ENCODE measurements around the gene RHBG.

Gene RHBG

GRCh38 chr1:156376146-156376545 lies 7.1 kb downstream of the RHBG start:
- Histone ChIP-seq H3K27ac (ENCODE audit: low read depth, low read length) (no peak overlapping the region), H3K4me3 (ENCODE audit: low read depth, low read length) (no peak overlapping the region), H3K36me3 (ENCODE audit: control insufficient read depth, insufficient read depth, low read length) (no peaks in the 10 kb centered on the region), H3K27me3 (ENCODE audit: control insufficient read depth, insufficient read depth, low read length) (0 out of 2 replicates have a peak, but pooled peaks cover 4% of the 10 kb centered on the region), H3K4me1 (ENCODE audit: control insufficient read depth, insufficient read depth, low read length) (peaks cover 6% of the 10 kb centered on the region; the same call in 1 of the 2 replicates), H3K9ac (ENCODE audit: low read length) (no peak overlapping the region), H3K9me3 (ENCODE audit: control insufficient read depth, insufficient read depth, low read depth, low read length) (no peaks in the 10 kb centered on the region)

- Histone ChIP-seq H3K4me1 (ENCODE audit: control insufficient read depth, insufficient read depth, low read length) (peaks cover 6% of the 10 kb centered on the region; the same call in 1 of the 2 replicates), H3K9ac (ENCODE audit: low read length) (no peak overlapping the region), H3K9me3 (ENCODE audit: control insufficient read depth, insufficient read depth, low read depth, low read length) (no peaks in the 10 kb centered on the region), H3K4me3 (ENCODE audit: low read depth, low read length) (no peak overlapping the region), H3K36me3 (ENCODE audit: control insufficient read depth, insufficient read depth, low read length) (no peaks in the 10 kb centered on the region), H3K27me3 (ENCODE audit: control insufficient read depth, insufficient read depth, low read length) (no peaks in the 10 kb centered on the region), H3K27ac (ENCODE audit: low read depth, low read length) (no peak overlapping the region)
Measured at GRCh38 chr1:156376958-156377919, 8.2 kb downstream of the RHBG start.

- H3K36me3 ChIP-seq (ENCODE audit: control insufficient read depth, insufficient read depth, low read length): no peaks in the 10 kb centered on the region
- H3K4me1 ChIP-seq (ENCODE audit: control insufficient read depth, insufficient read depth, low read length): peaks cover 6% of the 10 kb centered on the region; the same call in 1 of the 2 replicates
- no peak overlapping the region for H3K9ac ChIP-seq (ENCODE audit: low read length)
Measured at GRCh38 chr1:156378557-156378956, 9.5 kb downstream of the RHBG start.

GRCh38 chr1:156379420-156380165 lies 10.6 kb downstream of the RHBG start:
- H3K27ac ChIP-seq (ENCODE audit: low read depth, low read length): no peak overlapping the region
- no peaks in the 10 kb centered on the region for H3K36me3 ChIP-seq (ENCODE audit: control insufficient read depth, insufficient read depth, low read length)
- no peaks in the 10 kb centered on the region for H3K9me3 ChIP-seq (ENCODE audit: control insufficient read depth, insufficient read depth, low read depth, low read length)
- H3K4me3 ChIP-seq (ENCODE audit: low read depth, low read length): no peak overlapping the region
- H3K9ac ChIP-seq (ENCODE audit: low read length): no peak overlapping the region
- H3K4me1 ChIP-seq (ENCODE audit: control insufficient read depth, insufficient read depth, low read length): peaks cover 6% of the 10 kb centered on the region; the same call in 1 of the 2 replicates
- no peaks in the 10 kb centered on the region for H3K27me3 ChIP-seq (ENCODE audit: control insufficient read depth, insufficient read depth, low read length)

More at GRCh38 chr1:156378557-156378956, 9.5 kb downstream of the RHBG start:
- Histone ChIP-seq H3K27me3 (ENCODE audit: control insufficient read depth, insufficient read depth, low read length) (no peaks in the 10 kb centered on the region), H3K4me3 (ENCODE audit: low read depth, low read length) (no peak overlapping the region), H3K27ac (ENCODE audit: low read depth, low read length) (no peak overlapping the region), H3K9me3 (ENCODE audit: control insufficient read depth, insufficient read depth, low read depth, low read length) (no peaks in the 10 kb centered on the region)

GRCh38 chr1:156382561-156382960 lies 13.6 kb downstream of the RHBG start:
- Histone ChIP-seq H3K4me1 (ENCODE audit: control insufficient read depth, insufficient read depth, low read length) (peaks cover 14% of the 10 kb centered on the region), H3K9me3 (ENCODE audit: control insufficient read depth, insufficient read depth, low read depth, low read length) (no peaks in the 10 kb centered on the region), H3K9ac (ENCODE audit: low read length) (no peak overlapping the region), H3K27ac (ENCODE audit: low read depth, low read length) (no peak overlapping the region), H3K36me3 (ENCODE audit: control insufficient read depth, insufficient read depth, low read length) (no peaks in the 10 kb centered on the region), H3K4me3 (ENCODE audit: low read depth, low read length) (no peak overlapping the region), H3K27me3 (ENCODE audit: control insufficient read depth, insufficient read depth, low read length) (peaks cover 19% of the 10 kb centered on the region)

GRCh38 chr1:156383023-156383422 lies 14.0 kb downstream of the RHBG start:
- H3K27ac ChIP-seq (ENCODE audit: low read depth, low read length): no peak overlapping the region
- H3K4me3 ChIP-seq (ENCODE audit: low read depth, low read length): no peak overlapping the region
- H3K36me3 ChIP-seq (ENCODE audit: control insufficient read depth, insufficient read depth, low read length): no peaks in the 10 kb centered on the region
- H3K9ac ChIP-seq (ENCODE audit: low read length): no peak overlapping the region
- H3K9me3 ChIP-seq (ENCODE audit: control insufficient read depth, insufficient read depth, low read depth, low read length): no peaks in the 10 kb centered on the region
- H3K27me3 ChIP-seq (ENCODE audit: control insufficient read depth, insufficient read depth, low read length): peaks cover 23% of the 10 kb centered on the region
- peaks cover 19% of the 10 kb centered on the region for H3K4me1 ChIP-seq (ENCODE audit: control insufficient read depth, insufficient read depth, low read length)

- H3K9ac ChIP-seq (ENCODE audit: low read length): no peak overlapping the region
- H3K9me3 ChIP-seq (ENCODE audit: control insufficient read depth, insufficient read depth, low read depth, low read length): no peaks in the 10 kb centered on the region
- no peaks in the 10 kb centered on the region for H3K36me3 ChIP-seq (ENCODE audit: control insufficient read depth, insufficient read depth, low read length)
- peaks cover 25% of the 10 kb centered on the region for H3K4me1 ChIP-seq (ENCODE audit: control insufficient read depth, insufficient read depth, low read length)
- peaks cover 33% of the 10 kb centered on the region for H3K27me3 ChIP-seq (ENCODE audit: control insufficient read depth, insufficient read depth, low read length)
- no peak overlapping the region for H3K4me3 ChIP-seq (ENCODE audit: low read depth, low read length)
- no peak overlapping the region for H3K27ac ChIP-seq (ENCODE audit: low read depth, low read length)
Measured at GRCh38 chr1:156384007-156384406, 15.0 kb downstream of the RHBG start.

GRCh38 chr1:156384658-156385057 lies 15.6 kb downstream of the RHBG start:
- Histone ChIP-seq H3K36me3 (ENCODE audit: control insufficient read depth, insufficient read depth, low read length) (no peaks in the 10 kb centered on the region), H3K27ac (ENCODE audit: low read depth, low read length) (no peak overlapping the region), H3K27me3 (ENCODE audit: control insufficient read depth, insufficient read depth, low read length) (peaks cover 39% of the 10 kb centered on the region), H3K9me3 (ENCODE audit: control insufficient read depth, insufficient read depth, low read depth, low read length) (no peaks in the 10 kb centered on the region), H3K4me1 (ENCODE audit: control insufficient read depth, insufficient read depth, low read length) (peaks cover 27% of the 10 kb centered on the region), H3K4me3 (ENCODE audit: low read depth, low read length) (no peak overlapping the region), H3K9ac (ENCODE audit: low read length) (no peak overlapping the region)

GRCh38 chr1:156385534-156386031 lies 16.6 kb downstream of the RHBG start:
- Histone ChIP-seq H3K36me3 (ENCODE audit: control insufficient read depth, insufficient read depth, low read length) (no peaks in the 10 kb centered on the region), H3K27ac (ENCODE audit: low read depth, low read length) (no peak overlapping the region), H3K9me3 (ENCODE audit: control insufficient read depth, insufficient read depth, low read depth, low read length) (no peaks in the 10 kb centered on the region), H3K4me1 (ENCODE audit: control insufficient read depth, insufficient read depth, low read length) (peaks cover 32% of the 10 kb centered on the region), H3K27me3 (ENCODE audit: control insufficient read depth, insufficient read depth, low read length) (peaks cover 49% of the 10 kb centered on the region), H3K4me3 (ENCODE audit: low read depth, low read length) (no peak overlapping the region), H3K9ac (ENCODE audit: low read length) (no peak overlapping the region)

- Histone ChIP-seq H3K27ac (ENCODE audit: low read depth, low read length) (no peak overlapping the region), H3K36me3 (ENCODE audit: control insufficient read depth, insufficient read depth, low read length) (no peaks in the 10 kb centered on the region), H3K27me3 (ENCODE audit: control insufficient read depth, insufficient read depth, low read length) (peaks cover 56% of the 10 kb centered on the region), H3K9me3 (ENCODE audit: control insufficient read depth, insufficient read depth, low read depth, low read length) (no peaks in the 10 kb centered on the region), H3K9ac (ENCODE audit: low read length) (no peak overlapping the region), H3K4me3 (ENCODE audit: low read depth, low read length) (no peak overlapping the region), H3K4me1 (ENCODE audit: control insufficient read depth, insufficient read depth, low read length) (peaks cover 39% of the 10 kb centered on the region)
Measured at GRCh38 chr1:156386134-156386901, 17.3 kb downstream of the RHBG start.

Measured in HUES6 (cell line).